ENCODE results near the gene RAD9B.
A peak's percentile ranks its signal among the peaks of the same experiment; 100 is the strongest.
"Not testable (repeated sequence)": the region's sequence is repeated elsewhere in the genome, so short reads cannot be mapped to it uniquely, and the experiment has no call there.

RAD9B gene

DNA sequence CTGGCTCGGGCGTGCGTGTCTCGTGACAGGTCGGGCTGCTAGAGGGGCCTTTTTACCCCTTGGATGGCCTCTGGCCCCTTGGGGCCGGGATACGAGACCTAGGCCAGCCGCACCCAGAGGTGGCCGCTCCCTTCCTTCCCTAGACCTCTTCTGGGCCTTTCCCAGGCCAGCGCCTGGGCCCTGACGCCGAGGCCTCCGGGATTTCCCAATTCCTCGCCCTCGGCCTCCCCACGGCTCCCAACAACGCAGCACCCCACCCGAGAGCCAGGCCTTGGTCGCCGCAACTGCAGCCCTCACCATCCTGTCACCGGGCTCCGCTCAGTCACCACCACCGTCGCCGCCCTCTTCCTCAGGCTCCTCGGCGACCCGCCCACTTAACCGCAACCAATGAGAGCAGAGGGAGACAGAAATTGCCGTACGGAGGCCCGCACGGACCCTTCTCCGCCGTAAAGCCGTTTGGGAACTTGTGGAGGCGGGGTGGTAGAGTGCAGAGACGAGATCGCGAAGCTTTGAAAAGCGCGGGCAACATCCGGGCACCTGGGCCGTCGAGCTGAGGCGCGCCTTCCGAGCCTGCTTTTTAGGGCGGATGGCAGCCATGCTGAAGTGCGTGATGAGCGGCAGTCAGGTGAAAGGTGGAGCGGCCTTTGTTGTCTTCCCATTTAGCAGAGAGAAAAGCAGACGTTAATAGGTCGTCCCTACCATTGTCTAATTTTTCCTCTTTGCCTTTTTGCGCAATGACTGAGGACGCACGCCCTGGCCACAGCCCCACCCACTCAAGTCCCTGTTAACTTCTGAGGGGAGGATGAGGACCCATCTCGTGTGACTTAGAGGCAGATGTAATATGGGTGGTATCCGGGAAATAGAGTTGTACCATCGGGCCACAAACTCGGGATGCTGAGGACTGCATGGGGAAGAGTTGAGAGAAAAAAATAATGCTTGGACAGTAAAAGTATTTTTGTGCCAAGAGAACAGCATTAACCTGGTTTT lies at the start of gene RAD9B, which contains the start of gene VPS29:
TSS of gene RAD9B (plus strand) at position 580 of the 987 bp plus-strand sequence. CDS start at position 587, 7 bp downstream.
TSS of gene VPS29 (minus strand) at position 360 of the 987 bp plus-strand sequence. CDS start at position 300, 60 bp downstream.
- H3K9me3 ChIP-seq (ENCODE audit: control insufficient read depth, insufficient read depth, low read length): peaks cover 3% of the 10 kb centered on the region; the same call in 1 of the 2 replicates
- H3K4me1 ChIP-seq (ENCODE audit: insufficient read depth, low read length): no peaks in the 10 kb centered on the region; the same call in 1 of the 2 replicates
- peak within 1 kb of the TSS; percentile 77 for H3K9ac ChIP-seq (ENCODE audit: low read depth, low read length)
- no peaks in the 10 kb centered on the region for H3K36me3 ChIP-seq (ENCODE audit: insufficient read depth, low read length)

DNA sequence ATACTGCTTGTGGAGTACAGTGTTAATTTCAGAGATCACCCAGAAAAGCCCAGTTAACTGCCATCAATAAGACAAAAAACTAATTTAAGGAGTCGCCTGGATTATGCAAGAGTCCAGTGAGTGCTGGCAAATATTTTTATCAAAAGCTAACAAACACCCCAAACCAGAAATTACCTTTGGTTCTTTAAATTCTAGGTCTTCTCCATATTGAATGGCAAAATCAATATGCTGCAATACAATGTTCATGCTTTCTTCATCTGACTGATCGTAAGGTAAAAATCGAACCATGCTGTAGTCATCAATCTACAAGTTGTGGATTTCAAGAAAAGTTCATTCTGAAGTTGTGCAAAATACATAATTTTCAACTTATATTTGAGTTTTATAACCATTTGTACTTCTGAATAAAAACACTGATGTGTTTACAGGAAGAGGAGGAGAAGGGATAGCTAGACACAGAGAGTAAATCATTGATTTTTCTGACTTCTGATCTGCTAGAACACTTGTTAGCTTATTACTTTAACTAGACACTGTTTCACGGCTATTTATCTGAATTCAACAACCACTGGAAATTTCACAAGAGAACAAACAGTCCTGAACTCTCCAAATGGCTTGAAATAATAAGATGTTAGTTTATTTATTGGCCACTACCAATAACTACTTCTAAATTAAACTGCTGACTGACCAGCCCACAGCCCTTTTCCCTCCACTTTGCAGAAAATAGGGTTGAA lies 48.4 kb upstream of the RAD9B start:
- H3K4me1 ChIP-seq (ENCODE audit: insufficient read depth, low read length): no peaks in the 10 kb centered on the region
- no peak overlapping the region for H3K9ac ChIP-seq (ENCODE audit: low read depth, low read length)
- no peaks in the 10 kb centered on the region for H3K9me3 ChIP-seq (ENCODE audit: control insufficient read depth, insufficient read depth, low read length)
- peaks cover 13% of the 10 kb centered on the region for H3K36me3 ChIP-seq (ENCODE audit: insufficient read depth, low read length)

DNA sequence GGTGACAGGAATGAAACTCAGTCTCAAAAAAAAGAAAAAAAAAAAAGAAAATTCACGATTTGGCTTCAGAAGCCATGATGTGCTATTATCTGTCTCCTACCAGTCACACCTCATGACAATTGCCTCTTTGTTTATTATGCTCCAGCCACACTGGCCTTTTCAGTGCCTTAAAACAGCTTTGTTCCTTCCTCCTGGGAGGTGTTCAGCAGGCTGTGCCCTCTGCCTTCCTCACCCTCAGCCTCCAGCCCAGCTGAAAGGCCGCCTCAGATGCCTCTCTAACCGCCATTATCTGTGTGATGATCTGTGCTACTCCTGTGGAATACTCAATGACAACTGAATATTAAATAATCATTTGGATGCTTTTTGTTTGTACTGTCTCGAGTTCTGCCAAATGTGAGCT lies 43.4 kb upstream of the RAD9B start:
- no peak overlapping the region for H3K9ac ChIP-seq (ENCODE audit: low read depth, low read length)
- H3K4me1 ChIP-seq (ENCODE audit: insufficient read depth, low read length): no peaks in the 10 kb centered on the region
- H3K9me3 ChIP-seq (ENCODE audit: control insufficient read depth, insufficient read depth, low read length): no peaks in the 10 kb centered on the region
- H3K36me3 ChIP-seq (ENCODE audit: insufficient read depth, low read length): peaks cover 15% of the 10 kb centered on the region

DNA sequence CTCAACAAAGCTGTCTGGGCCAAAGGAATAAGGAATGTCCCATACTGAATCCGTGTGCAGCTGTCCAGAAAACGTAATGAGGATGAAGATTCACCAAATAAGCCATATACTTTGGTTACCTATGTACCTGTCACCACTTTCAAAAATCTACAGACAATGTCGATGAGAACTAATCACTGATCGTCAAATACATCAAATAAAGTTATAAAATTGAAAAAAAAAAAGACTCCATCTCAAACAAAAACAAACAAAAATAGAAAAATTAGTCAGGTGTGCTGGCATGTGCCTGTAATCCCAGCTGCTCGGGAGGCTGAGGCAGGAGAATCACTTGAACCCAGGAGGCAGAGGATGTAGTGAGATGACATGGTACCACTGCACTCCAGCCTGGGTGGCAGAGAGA lies 40.9 kb upstream of the RAD9B start:
- not testable (repeated sequence) for H3K4me1 ChIP-seq (ENCODE audit: insufficient read depth, low read length)
- peaks cover 16% of the 10 kb centered on the region for H3K36me3 ChIP-seq (ENCODE audit: insufficient read depth, low read length)

DNA sequence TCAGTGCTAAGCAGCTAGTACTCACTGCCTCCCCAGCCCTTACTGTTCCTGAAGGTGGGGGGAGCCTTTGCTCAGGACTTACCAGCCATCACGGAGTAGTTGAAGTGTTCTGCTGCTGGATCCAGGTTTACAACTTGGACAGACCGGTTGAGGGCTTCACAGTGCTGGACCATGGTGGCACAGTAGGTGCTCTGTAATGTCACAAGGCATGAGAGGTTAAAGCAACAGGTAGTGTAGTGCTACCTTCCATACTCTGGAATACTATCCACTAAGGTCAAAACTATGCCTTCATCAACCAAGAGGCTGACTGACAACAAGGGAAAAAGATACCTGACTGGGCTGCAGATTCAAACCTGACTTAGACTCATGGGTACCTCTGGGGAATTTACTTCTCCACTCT lies 37.1 kb upstream of the RAD9B start:
- H3K9ac ChIP-seq (ENCODE audit: low read depth, low read length): no peak overlapping the region
- no peaks in the 10 kb centered on the region for H3K4me1 ChIP-seq (ENCODE audit: insufficient read depth, low read length)

More for the DNA sequence above, 40.9 kb upstream of the RAD9B start:
- not testable (repeated sequence) for H3K9ac ChIP-seq (ENCODE audit: low read depth, low read length); H3K9me3 ChIP-seq (ENCODE audit: control insufficient read depth, insufficient read depth, low read length)

DNA sequence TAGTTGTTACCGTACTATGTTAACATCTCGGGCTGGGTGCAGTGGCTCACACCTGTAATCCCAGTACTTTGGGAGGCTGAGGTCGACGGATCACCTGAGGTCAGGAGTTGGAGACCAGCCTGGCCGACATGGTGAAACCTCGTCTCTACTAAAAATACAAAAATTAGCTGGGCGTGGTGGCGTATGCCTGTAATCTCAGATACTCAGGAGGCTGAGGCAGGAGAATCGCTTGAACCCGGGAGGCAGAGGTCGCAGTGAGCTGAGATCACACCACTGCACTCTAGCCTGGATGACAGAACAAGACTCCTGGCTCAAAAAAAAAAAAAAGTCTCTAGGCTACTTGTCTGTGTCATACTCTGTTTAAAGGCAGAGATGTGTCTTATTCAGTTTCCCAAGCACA lies 36.4 kb upstream of the RAD9B start:
- H3K4me1 ChIP-seq (ENCODE audit: insufficient read depth, low read length); H3K36me3 ChIP-seq (ENCODE audit: insufficient read depth, low read length); H3K9me3 ChIP-seq (ENCODE audit: control insufficient read depth, insufficient read depth, low read length); H3K9ac ChIP-seq (ENCODE audit: low read depth, low read length): not testable (repeated sequence)

More for the DNA sequence above, 37.1 kb upstream of the RAD9B start:
- Histone ChIP-seq H3K9me3 (ENCODE audit: control insufficient read depth, insufficient read depth, low read length) (no peaks in the 10 kb centered on the region), H3K36me3 (ENCODE audit: insufficient read depth, low read length) (0 out of 2 replicates have a peak, but pooled peaks cover 2% of the 10 kb centered on the region)

DNA sequence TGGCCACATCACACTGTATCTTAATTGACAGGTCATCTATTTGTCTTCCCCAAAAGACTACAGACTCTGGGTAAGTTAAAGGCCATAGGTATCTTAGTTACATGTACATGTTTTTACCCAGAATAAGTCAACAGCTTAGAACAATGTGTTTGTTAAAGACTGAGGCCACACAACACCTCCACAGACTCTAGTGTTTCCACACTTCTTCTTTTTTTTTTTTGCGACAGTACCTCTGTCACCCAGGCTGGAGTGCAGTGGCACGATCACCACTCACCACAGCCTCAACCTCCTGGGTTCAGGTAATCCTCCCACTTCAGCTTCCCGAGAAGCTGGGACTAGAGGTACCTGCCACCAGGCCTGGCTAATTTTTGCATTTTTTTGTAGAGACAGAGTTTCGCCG lies 35.3 kb upstream of the RAD9B start:
- Histone ChIP-seq H3K4me1 (ENCODE audit: insufficient read depth, low read length) (no peaks in the 10 kb centered on the region), H3K36me3 (ENCODE audit: insufficient read depth, low read length) (0 out of 2 replicates have a peak, but pooled peaks cover 2% of the 10 kb centered on the region), H3K9me3 (ENCODE audit: control insufficient read depth, insufficient read depth, low read length) (no peaks in the 10 kb centered on the region), H3K9ac (ENCODE audit: low read depth, low read length) (peak overlapping the region; percentile 95)

DNA sequence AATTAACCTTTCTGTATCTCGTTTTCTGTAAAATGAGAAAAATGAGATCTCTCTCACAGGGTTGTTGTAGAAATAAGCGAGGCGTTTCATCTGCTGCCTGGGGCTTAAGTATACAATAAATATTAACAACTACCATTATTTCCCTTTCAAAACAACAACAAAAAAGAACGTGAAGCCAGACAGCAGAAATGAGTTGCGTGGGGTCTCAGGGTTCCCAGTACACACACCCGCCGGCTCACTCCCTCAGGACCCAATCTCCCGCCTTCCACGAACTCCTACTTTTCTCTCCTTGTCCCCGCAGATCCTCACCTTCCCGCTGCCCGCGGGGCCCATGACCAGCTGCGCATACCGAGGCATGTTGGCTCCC lies 34.3 kb upstream of the RAD9B start:
- Histone ChIP-seq H3K9me3 (ENCODE audit: control insufficient read depth, insufficient read depth, low read length) (no peaks in the 10 kb centered on the region), H3K9ac (ENCODE audit: low read depth, low read length) (peak overlapping the region; percentile 95), H3K4me1 (ENCODE audit: insufficient read depth, low read length) (no peaks in the 10 kb centered on the region), H3K36me3 (ENCODE audit: insufficient read depth, low read length) (0 out of 2 replicates have a peak, but pooled peaks cover 2% of the 10 kb centered on the region)

DNA sequence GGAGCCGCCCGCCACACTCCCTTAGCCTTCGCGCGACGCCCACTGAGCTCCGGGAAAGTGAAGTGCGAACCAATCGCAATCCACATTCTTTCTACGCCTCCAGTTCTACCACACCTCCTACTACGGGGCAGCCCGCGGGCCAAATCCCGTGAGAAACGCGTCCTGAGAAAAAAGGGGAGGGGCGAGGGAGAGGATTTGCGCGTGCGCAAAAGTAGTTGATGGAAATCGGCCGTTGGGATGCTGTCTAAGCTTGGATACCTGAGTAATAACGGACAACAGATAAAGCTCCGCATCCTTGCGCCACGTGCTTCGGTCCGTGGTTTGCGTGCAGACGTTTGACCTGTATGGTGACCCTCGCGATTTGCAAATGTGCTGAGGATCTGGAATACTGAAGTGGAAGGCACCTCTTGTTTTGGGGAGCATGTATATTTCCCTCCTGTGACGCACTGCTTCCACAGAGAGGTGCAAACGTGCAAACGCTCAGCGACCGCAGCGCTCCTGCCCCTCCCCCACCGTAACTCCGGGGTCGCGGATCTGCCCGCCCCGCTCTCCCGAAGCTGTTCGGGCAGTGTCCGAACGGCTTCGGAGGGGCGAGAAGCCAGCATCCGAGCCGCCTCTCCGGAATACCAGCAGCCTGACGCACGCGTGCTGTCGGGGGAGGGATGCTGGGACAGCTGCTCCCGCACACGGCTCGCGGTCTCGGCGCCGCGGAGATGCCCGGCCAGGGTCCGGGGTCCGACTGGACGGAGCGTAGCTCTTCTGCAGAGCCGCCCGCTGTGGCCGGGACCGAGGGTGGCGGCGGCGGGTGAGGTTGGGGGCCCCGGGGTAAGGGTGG lies 33.7 kb upstream of the RAD9B start, which contains the start of the genes FAM216A and GPN3:
TSS of gene FAM216A (plus strand) at position 632 of the 835 bp plus-strand sequence. CDS start at position 663, 31 bp downstream.
TSS of gene GPN3 (minus strand) at position 44 of the 835 bp plus-strand sequence. CDS start 54 bp downstream, outside the sequence.
- Histone ChIP-seq H3K9ac (ENCODE audit: low read depth, low read length) (peak within 1 kb of the TSS; percentile 95), H3K4me1 (ENCODE audit: insufficient read depth, low read length) (no peaks in the 10 kb centered on the region), H3K9me3 (ENCODE audit: control insufficient read depth, insufficient read depth, low read length) (no peaks in the 10 kb centered on the region), H3K36me3 (ENCODE audit: insufficient read depth, low read length) (0 out of 2 replicates have a peak, but pooled peaks cover 2% of the 10 kb centered on the region)

DNA sequence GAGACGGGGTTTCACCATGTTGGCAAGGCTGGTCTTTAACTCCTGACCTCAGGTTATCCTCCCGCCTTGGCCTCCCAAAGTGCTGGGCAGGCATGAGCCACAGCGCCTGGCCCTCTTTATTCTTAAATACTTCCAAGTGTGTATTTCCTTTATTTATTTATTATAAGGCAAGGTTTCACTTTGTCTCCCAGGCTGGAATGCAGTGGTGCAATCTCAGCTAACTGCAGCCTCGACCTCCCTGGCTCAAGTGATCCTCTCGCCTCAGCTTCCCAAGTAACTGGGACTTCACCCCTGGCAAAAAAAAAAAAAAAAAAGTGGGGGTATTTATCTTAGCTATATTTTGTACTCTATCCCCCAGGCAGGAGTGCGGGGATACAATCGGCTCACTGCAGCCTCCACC lies 26.7 kb upstream of the RAD9B start:
- H3K36me3 ChIP-seq (ENCODE audit: insufficient read depth, low read length): peaks cover 2% of the 10 kb centered on the region; the same call in 1 of the 2 replicates
- H3K4me1 ChIP-seq (ENCODE audit: insufficient read depth, low read length): no peaks in the 10 kb centered on the region
- H3K9me3 ChIP-seq (ENCODE audit: control insufficient read depth, insufficient read depth, low read length): no peaks in the 10 kb centered on the region
- H3K9ac ChIP-seq (ENCODE audit: low read depth, low read length): no peak overlapping the region

DNA sequence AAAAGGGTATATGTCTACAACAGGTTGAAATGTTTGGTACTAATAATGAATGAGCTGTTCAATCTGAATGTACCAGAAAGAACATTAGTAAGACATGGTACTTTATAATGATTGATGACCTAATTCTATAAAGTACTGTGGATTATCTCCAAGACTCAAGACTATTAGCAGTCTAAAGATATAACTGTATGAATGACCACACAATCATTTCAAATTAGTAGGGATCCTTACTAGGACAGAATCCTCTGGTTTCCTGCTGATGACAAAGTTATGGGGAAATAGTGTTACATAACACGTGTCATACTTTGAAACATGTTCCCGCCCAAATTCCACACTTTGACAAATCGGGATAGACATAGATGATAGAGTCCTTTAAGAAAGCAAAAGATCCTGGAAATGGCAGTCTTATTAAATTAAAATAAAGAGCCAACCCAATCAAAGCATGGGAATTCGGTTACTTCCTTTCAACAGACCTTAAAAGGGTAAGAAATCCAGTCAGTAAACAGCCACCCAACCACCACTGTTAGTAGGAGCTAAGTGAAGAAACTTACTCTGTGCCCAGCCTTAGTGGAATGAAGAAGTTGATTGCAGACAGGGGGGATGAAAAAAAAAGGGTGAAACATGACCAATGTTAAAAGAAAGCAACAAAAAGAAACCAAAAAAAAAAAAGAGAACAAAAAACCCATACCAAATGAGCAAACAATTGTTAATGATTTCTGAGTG lies 3.0 kb upstream of the RAD9B start:
- H3K9ac ChIP-seq (ENCODE audit: low read depth, low read length): no peak overlapping the region

DNA sequence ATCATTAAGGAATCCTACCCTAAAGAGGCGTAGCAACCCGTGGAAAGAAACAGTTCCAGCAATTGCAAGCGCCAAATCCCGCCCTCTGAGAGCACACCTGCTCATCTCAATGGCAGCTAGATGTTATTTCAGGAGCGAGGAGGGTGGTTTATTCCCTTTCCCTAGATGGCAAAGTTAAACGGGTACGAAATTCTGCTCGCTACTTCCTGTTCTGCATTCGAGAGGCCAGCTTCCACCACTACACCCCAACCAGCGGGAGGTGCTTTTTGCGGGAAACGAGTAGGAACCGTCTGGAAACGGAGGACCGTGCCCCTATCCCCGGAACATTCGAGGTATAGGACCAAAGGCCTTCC lies 756 bp upstream of the RAD9B start:
- no peaks in the 10 kb centered on the region for H3K36me3 ChIP-seq (ENCODE audit: insufficient read depth, low read length)
- H3K9ac ChIP-seq (ENCODE audit: low read depth, low read length): peak overlapping the region; percentile 77
- H3K9me3 ChIP-seq (ENCODE audit: control insufficient read depth, insufficient read depth, low read length): peaks cover 3% of the 10 kb centered on the region; the same call in 1 of the 2 replicates
- H3K4me1 ChIP-seq (ENCODE audit: insufficient read depth, low read length): no peaks in the 10 kb centered on the region; the same call in 1 of the 2 replicates

More for the DNA sequence above, 3.0 kb upstream of the RAD9B start:
- Histone ChIP-seq H3K4me1 (ENCODE audit: insufficient read depth, low read length) (no peaks in the 10 kb centered on the region; the same call in 1 of the 2 replicates), H3K9me3 (ENCODE audit: control insufficient read depth, insufficient read depth, low read length) (peaks cover 3% of the 10 kb centered on the region; the same call in 1 of the 2 replicates), H3K36me3 (ENCODE audit: insufficient read depth, low read length) (peaks cover 5% of the 10 kb centered on the region; the same call in 1 of the 2 replicates)

DNA sequence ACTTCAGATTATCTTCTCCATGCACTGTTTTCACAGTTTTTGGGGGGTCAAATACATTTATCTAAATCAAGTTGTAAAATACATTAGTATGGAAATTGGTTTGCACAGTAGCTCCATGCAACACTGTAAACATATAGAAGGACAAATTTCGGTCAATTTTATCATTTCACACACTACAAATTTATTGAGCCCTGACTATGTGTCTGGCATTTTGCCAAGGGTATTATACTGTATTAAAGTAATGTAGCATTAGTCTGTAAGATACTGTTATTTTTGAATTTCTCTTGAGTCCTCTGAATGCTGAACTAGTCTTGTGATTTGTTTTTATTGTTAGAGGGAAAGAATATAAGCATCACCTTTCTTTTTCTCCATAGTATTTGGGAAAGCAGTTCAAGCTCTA lies 1.3 kb downstream of the RAD9B start:
- Histone ChIP-seq H3K4me1 (ENCODE audit: insufficient read depth, low read length) (no peaks in the 10 kb centered on the region; the same call in 1 of the 2 replicates), H3K36me3 (ENCODE audit: insufficient read depth, low read length) (no peaks in the 10 kb centered on the region), H3K9ac (ENCODE audit: low read depth, low read length) (no peak overlapping the region)

More for the DNA sequence above, 1.3 kb downstream of the RAD9B start:
- peaks cover 3% of the 10 kb centered on the region; the same call in 1 of the 2 replicates for H3K9me3 ChIP-seq (ENCODE audit: control insufficient read depth, insufficient read depth, low read length)
